ENCODE data around the gene PCNX2.

The PCNX2 gene

GRCh38 chr1:232964601-232965000, 330.9 kb downstream of the PCNX2 start:
- no peaks in the 10 kb centered on the region for H3K27me3 ChIP-seq
- H3K4me3 ChIP-seq: no peak overlapping the region
- peaks cover 7 to 33% (median 12%) of the 10 kb centered on the region in 3 donors for H3K36me3 ChIP-seq
- no peak for TF ChIP-seq CTCF (IDR thresholded peaks at IDR 0.05)
- H3K27ac ChIP-seq: no peak overlapping the region
- intact Hi-C loops (cut with DNase I; ENCODE audit: low total_unique reads): no loop called here
- H3K9me3 ChIP-seq: no peaks in the 10 kb centered on the region
- H3K4me1 ChIP-seq: peaks cover 0 to 3% (median 0%) of the 10 kb centered on the region in 4 donors
- no peak for DNase-seq

- no peak overlapping the region for H3K27ac ChIP-seq
- intact Hi-C loops (cut with DNase I; ENCODE audit: low total_unique reads): no loop called here
- TF ChIP-seq CTCF (IDR thresholded peaks at IDR 0.05): no peak
- H3K36me3 ChIP-seq: peaks cover 18 to 32% (median 19%) of the 10 kb centered on the region in 3 donors
- no peaks in the 10 kb centered on the region for H3K27me3 ChIP-seq
- H3K9me3 ChIP-seq: peaks cover 0 to 4% (median 0%) of the 10 kb centered on the region in 3 donors
- H3K4me1 ChIP-seq: no peaks in the 10 kb centered on the region
- no peak overlapping the region for H3K4me3 ChIP-seq
- no peak for DNase-seq
Observed at GRCh38 chr1:232962761-232963745, 332.5 kb downstream of the PCNX2 start.

GRCh38 chr1:232958067-232958466, 337.5 kb downstream of the PCNX2 start:
- H3K9me3 ChIP-seq: peaks cover 0 to 4% (median 0%) of the 10 kb centered on the region in 3 donors
- H3K4me3 ChIP-seq: no peak overlapping the region
- TF ChIP-seq CTCF (IDR thresholded peaks at IDR 0.05): no peak
- H3K4me1 ChIP-seq: no peaks in the 10 kb centered on the region
- no peaks in the 10 kb centered on the region for H3K27me3 ChIP-seq
- H3K36me3 ChIP-seq: peaks cover 22 to 44% (median 33%) of the 10 kb centered on the region in 3 donors
- no peak for DNase-seq
- no peak overlapping the region for H3K27ac ChIP-seq
- intact Hi-C loops (cut with DNase I; ENCODE audit: low total_unique reads): no loop called here

- intact Hi-C loops (cut with DNase I; ENCODE audit: low total_unique reads): no loop called here
- Histone ChIP-seq H3K27ac (no peak overlapping the region), H3K27me3 (no peaks in the 10 kb centered on the region), H3K9me3 (peaks cover 0 to 4% (median 0%) of the 10 kb centered on the region in 3 donors), H3K4me1 (peaks cover 0 to 19% (median 9%) of the 10 kb centered on the region in 4 donors), H3K4me3 (no peak overlapping the region), H3K36me3 (peaks cover 22 to 44% (median 33%) of the 10 kb centered on the region in 3 donors)
- DNase-seq: no peak
- TF ChIP-seq CTCF (IDR thresholded peaks at IDR 0.05): no peak
Observed at GRCh38 chr1:232956081-232956480, 339.4 kb downstream of the PCNX2 start.

GRCh38 chr1:232954594-232955365, 340.7 kb downstream of the PCNX2 start:
- peaks cover 0 to 20% (median 10%) of the 10 kb centered on the region in 4 donors for H3K4me1 ChIP-seq
- intact Hi-C loops (cut with DNase I; ENCODE audit: low total_unique reads): no loop called here
- H3K4me3 ChIP-seq: no peak overlapping the region
- no peak for TF ChIP-seq CTCF (IDR thresholded peaks at IDR 0.05)
- DNase-seq: no peak
- H3K9me3 ChIP-seq: peaks cover 0 to 4% (median 0%) of the 10 kb centered on the region in 3 donors
- peaks cover 21 to 43% (median 33%) of the 10 kb centered on the region in 3 donors for H3K36me3 ChIP-seq
- no peak overlapping the region for H3K27ac ChIP-seq
- no peaks in the 10 kb centered on the region for H3K27me3 ChIP-seq

Data from tibial artery (tissue), 4 donors.